SK-N-SH treated with all-trans-retinoic acid at 6 μM for 48 hours (cell line): ENCODE data around the gene NOX4.
"Not testable (repeated sequence)": the region's sequence is repeated elsewhere in the genome, so short reads cannot be mapped to it uniquely, and the experiment has no call there.

Experiments
- ARNTL ChIP-seq: fragments of 450-650 bp; formaldehyde crosslinking; IDR thresholded peaks from 2 replicates; pipeline ENCODE4 v1.5.0; 2020; ENCODE audit warnings: low read depth, mild to moderate bottlenecking, moderate library complexity, borderline replicate concordance
- CREB5 ChIP-seq: fragments of 250-450 bp; sonication (Bioruptor Pico); IDR thresholded peaks from 2 replicates; pipeline ENCODE4 v1.5.1; 2020; ENCODE audit warnings: low read depth, mild to moderate bottlenecking, moderate library complexity
- CSDC2 ChIP-seq: fragments of 250-450 bp; sonication (Bioruptor Pico); IDR thresholded peaks from 2 replicates; pipeline ENCODE4 v1.5.0; 2020; ENCODE audit warnings: mild to moderate bottlenecking, moderate library complexity
- CSRNP3 ChIP-seq: fragments of 250-450 bp; sonication (Bioruptor Pico); IDR thresholded peaks from 2 replicates; pipeline ENCODE4 v1.5.1; 2021; ENCODE audit warnings: mild to moderate bottlenecking, moderate library complexity
- GLIS3 ChIP-seq: fragments of 250-450 bp; sonication (Bioruptor Pico); IDR thresholded peaks from 2 replicates; pipeline ENCODE4 v1.5.0; 2020; ENCODE audit warnings: mild to moderate bottlenecking, moderate library complexity
- PATZ1 ChIP-seq: fragments of 250-450 bp; sonication (Bioruptor Pico); IDR thresholded peaks from 2 replicates; pipeline ENCODE4 v1.8.0; 2020; ENCODE audit warnings: mild to moderate bottlenecking, moderate library complexity, borderline replicate concordance
- SNAI2 ChIP-seq: fragments of 250-450 bp; sonication (Bioruptor Pico); IDR thresholded peaks from 2 replicates; pipeline ENCODE4 v1.5.0; 2020; ENCODE audit warnings: mild to moderate bottlenecking, moderate library complexity
- ZC3H10 ChIP-seq: fragments of 250-450 bp; sonication (Bioruptor Pico); IDR thresholded peaks from 2 replicates; pipeline ENCODE4 v1.5.1; 2021; ENCODE audit warnings: mild to moderate bottlenecking, moderate library complexity
- ZFP3 ChIP-seq: fragments of 250-450 bp; sonication (Bioruptor Pico); IDR thresholded peaks from 2 replicates; pipeline ENCODE4 v1.5.0; 2020; ENCODE audit warnings: mild to moderate bottlenecking, moderate library complexity
- ZFP30 ChIP-seq: fragments of 450-650 bp; formaldehyde crosslinking; IDR thresholded peaks from 2 replicates; pipeline ENCODE4 v1.5.0; 2022; ENCODE audit warnings: mild to moderate bottlenecking, moderate library complexity

- TF ChIP-seq CSRNP3; ZFP30; SNAI2 (CRISPR knock-in tag); ZC3H10 (CRISPR knock-in tag); PATZ1; GLIS3 (CRISPR knock-in tag); ZFP3 (CRISPR knock-in tag); CSDC2; ARNTL (CRISPR knock-in tag); CREB5: not testable (repeated sequence)
These were observed 64.7 kb downstream of the NOX4 start for GRCh38 chr11:89426501-89426900.
